WERI-Rb-1 (cell line): ENCODE data around the gene MMS22L.
A peak's percentile ranks its signal among the peaks of the same experiment; 100 is the strongest.

Experiments
- DNase-seq: peaks from one replicate; pipeline ENCODE4 v3.0.0-alpha.2; 2020
- H3K27ac ChIP-seq: fragments of 250-450 bp; sonication (Bioruptor Pico); 2 replicates; pipeline ENCODE4 v1.5.1; 2020; ENCODE audit warnings: mild to moderate bottlenecking, moderate library complexity
- H3K27me3 ChIP-seq: fragments of 250-450 bp; sonication (Bioruptor Pico); 2 replicates; pipeline ENCODE4 v1.5.1; 2021; ENCODE audit warnings: mild to moderate bottlenecking, low read depth, moderate library complexity; ENCODE audit not compliant: insufficient read depth, severe bottlenecking
- H3K36me3 ChIP-seq: fragments of 250-450 bp; sonication (Bioruptor Pico); 2 replicates; pipeline ENCODE4 v1.5.1; 2020; ENCODE audit warnings: mild to moderate bottlenecking, moderate library complexity
- H3K4me3 ChIP-seq: 2 replicates; pipeline ENCODE4 v1.5.1; 2011; ENCODE audit warnings: low read depth, mild to moderate bottlenecking, control low read depth, low read length
- H3K9me3 ChIP-seq: fragments of 250-450 bp; sonication (Bioruptor Pico); 2 replicates; pipeline ENCODE4 v1.5.1; 2021; ENCODE audit warnings: mild to moderate bottlenecking, moderate library complexity; ENCODE audit not compliant: severe bottlenecking
- CTCF ChIP-seq: IDR thresholded peaks from 2 replicates; pipeline ENCODE4 v1.5.1; 2011; ENCODE audit warnings: low read depth, mild to moderate bottlenecking, control low read depth, inconsistent platforms, low read length

The MMS22L gene

GRCh38 chr6:97222903-97223302, 60.1 kb downstream of the MMS22L start:
- no peak for TF ChIP-seq CTCF

GRCh38 chr6:97218912-97219311, 64.1 kb downstream of the MMS22L start:
- no peak overlapping the region for H3K4me3 ChIP-seq
- H3K36me3 ChIP-seq: peaks cover 15% of the 10 kb centered on the region
- TF ChIP-seq CTCF: no peak
- no peaks in the 10 kb centered on the region for H3K27me3 ChIP-seq
- H3K9me3 ChIP-seq: no peaks in the 10 kb centered on the region
- no peak overlapping the region for H3K27ac ChIP-seq
- DNase-seq: no peak

More at GRCh38 chr6:97222903-97223302, 60.1 kb downstream of the MMS22L start:
- Histone ChIP-seq H3K9me3 (no peaks in the 10 kb centered on the region), H3K27ac (no peak overlapping the region), H3K36me3 (peaks cover 43% of the 10 kb centered on the region), H3K27me3 (no peaks in the 10 kb centered on the region), H3K4me3 (no peak overlapping the region)
- no peak for DNase-seq

GRCh38 chr6:97215157-97215769, 67.8 kb downstream of the MMS22L start:
- H3K27me3 ChIP-seq: no peaks in the 10 kb centered on the region
- H3K27ac ChIP-seq: peak overlapping the region; percentile 50
- peaks cover 18% of the 10 kb centered on the region for H3K36me3 ChIP-seq
- DNase-seq: peak; percentile 74
- H3K4me3 ChIP-seq: no peak overlapping the region
- peak; percentile 68 for TF ChIP-seq CTCF
- no peaks in the 10 kb centered on the region for H3K9me3 ChIP-seq

- Histone ChIP-seq H3K9me3 (no peaks in the 10 kb centered on the region), H3K27me3 (no peaks in the 10 kb centered on the region), H3K4me3 (no peak overlapping the region), H3K27ac (peak overlapping the region; percentile 37), H3K36me3 (peaks cover 18% of the 10 kb centered on the region)
- no peak for TF ChIP-seq CTCF
- no peak for DNase-seq
These were observed 68.3 kb downstream of the MMS22L start for GRCh38 chr6:97214671-97215070.

- Histone ChIP-seq H3K27me3 (no peaks in the 10 kb centered on the region), H3K9me3 (no peaks in the 10 kb centered on the region), H3K4me3 (no peak overlapping the region), H3K36me3 (peaks cover 10% of the 10 kb centered on the region), H3K27ac (no peak overlapping the region)
- TF ChIP-seq CTCF: no peak
- no peak for DNase-seq
These were observed 75.6 kb downstream of the MMS22L start for GRCh38 chr6:97207383-97207782.

GRCh38 chr6:97205966-97206365, 77.0 kb downstream of the MMS22L start:
- peaks cover 13% of the 10 kb centered on the region for H3K36me3 ChIP-seq
- H3K4me3 ChIP-seq: no peak overlapping the region
- no peaks in the 10 kb centered on the region for H3K27me3 ChIP-seq
- no peak for TF ChIP-seq CTCF
- no peaks in the 10 kb centered on the region for H3K9me3 ChIP-seq
- DNase-seq: no peak
- no peak overlapping the region for H3K27ac ChIP-seq
